B cell (primary cell): ENCODE data around the gene SNED1.

ENCODE experiments used
- EZH2 ChIP-seq: IDR thresholded peaks from 2 replicates; pipeline ENCODE4 v1.6.1; 2012; ENCODE audit warnings: borderline replicate concordance, low read depth, mild to moderate bottlenecking, moderate library complexity, low read length; ENCODE audit not compliant: insufficient read depth, poor library complexity, severe bottlenecking
- TF ChIP-seq, protein P1 (sequence below): fragments of 200-600 bp; IDR thresholded peaks from one replicate; pipeline ENCODE4 v1.8.0; 2022; ENCODE audit warnings: antibody characterized with exemption, mild to moderate bottlenecking

DNA sequence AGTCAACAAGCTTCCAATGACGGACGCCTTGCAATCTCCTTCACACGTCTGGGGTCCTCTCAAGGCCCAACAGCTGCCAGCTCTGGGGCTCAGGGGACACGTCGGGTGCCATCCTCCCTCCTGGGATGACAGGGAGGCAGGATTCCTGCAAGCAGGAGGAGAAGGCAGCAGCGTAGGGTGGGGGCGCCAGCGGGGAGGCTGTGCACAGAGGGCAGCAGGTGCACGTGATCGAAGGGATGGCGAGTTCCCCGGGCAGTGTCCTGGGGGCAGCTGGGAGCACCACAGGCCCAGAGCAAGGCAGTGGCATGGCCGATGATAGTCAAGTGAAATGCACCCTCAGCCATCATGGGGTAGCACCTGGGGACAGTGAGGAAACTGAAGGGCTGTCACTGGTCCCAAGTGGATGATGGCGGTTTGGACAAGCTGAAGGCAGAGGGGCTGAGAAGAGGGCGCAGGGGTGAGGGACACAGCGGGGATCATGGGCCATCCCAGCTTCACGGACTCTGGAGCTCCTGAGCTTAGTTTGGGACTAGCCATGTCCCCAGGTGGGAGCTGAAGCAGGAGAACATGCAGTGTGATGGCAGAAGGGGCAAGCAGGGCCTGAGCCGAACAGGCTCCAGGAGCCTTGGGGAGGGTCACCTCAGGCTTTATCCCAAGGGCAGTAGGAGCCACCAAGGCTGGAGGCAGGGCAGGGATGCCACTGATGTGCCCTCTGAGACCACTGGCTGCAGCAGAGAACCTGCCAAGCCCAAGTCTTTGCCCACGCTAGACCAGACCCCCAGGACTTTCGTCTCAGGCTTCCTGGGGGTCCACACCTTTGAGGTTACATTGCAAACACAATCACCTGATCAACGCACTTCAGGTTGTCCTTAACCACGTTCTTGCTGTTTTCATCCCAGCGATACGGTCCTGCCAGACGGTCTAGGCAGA, 16.3 kb upstream of the SNED1 start:
- TF ChIP-seq, protein P1, sequence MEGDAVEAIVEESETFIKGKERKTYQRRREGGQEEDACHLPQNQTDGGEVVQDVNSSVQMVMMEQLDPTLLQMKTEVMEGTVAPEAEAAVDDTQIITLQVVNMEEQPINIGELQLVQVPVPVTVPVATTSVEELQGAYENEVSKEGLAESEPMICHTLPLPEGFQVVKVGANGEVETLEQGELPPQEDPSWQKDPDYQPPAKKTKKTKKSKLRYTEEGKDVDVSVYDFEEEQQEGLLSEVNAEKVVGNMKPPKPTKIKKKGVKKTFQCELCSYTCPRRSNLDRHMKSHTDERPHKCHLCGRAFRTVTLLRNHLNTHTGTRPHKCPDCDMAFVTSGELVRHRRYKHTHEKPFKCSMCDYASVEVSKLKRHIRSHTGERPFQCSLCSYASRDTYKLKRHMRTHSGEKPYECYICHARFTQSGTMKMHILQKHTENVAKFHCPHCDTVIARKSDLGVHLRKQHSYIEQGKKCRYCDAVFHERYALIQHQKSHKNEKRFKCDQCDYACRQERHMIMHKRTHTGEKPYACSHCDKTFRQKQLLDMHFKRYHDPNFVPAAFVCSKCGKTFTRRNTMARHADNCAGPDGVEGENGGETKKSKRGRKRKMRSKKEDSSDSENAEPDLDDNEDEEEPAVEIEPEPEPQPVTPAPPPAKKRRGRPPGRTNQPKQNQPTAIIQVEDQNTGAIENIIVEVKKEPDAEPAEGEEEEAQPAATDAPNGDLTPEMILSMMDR, result no peak
- TF ChIP-seq EZH2, result no peak
